ENCODE measurements around the gene PSMD1.
"Not testable (repeated sequence)": the region's sequence is repeated elsewhere in the genome, so short reads cannot be mapped to it uniquely, and the experiment has no call there.

Gene PSMD1

GRCh38 chr2:231017231-231017598 is 39.5 kb upstream of the PSMD1 start:
- H3K36me3 ChIP-seq, result no peaks in the 10 kb centered on the region
- intact Hi-C loops (cut with DNase I; ENCODE audit: low total_unique reads), result no loop called here
- DNase-seq, result no peak
- H3K27ac ChIP-seq, result no peak overlapping the region
- TF ChIP-seq CTCF (IDR thresholded peaks at IDR 0.05), result no peak
- H3K4me3 ChIP-seq, result no peak overlapping the region
- peaks cover 0 to 7% of the 10 kb centered on the region in 2 donors for H3K27me3 ChIP-seq
- no peaks in the 10 kb centered on the region for H3K4me1 ChIP-seq
- no peaks in the 10 kb centered on the region for H3K9me3 ChIP-seq

GRCh38 chr2:231018184-231018583 is 38.5 kb upstream of the PSMD1 start:
- DNase-seq, result no peak
- Histone ChIP-seq H3K4me1 (no peaks in the 10 kb centered on the region), H3K27ac (no peak overlapping the region), H3K4me3 (no peak overlapping the region), H3K27me3 (peaks cover 0 to 4% of the 10 kb centered on the region in 2 donors), H3K9me3 (no peaks in the 10 kb centered on the region), H3K36me3 (no peaks in the 10 kb centered on the region)
- intact Hi-C loops (cut with DNase I; ENCODE audit: low total_unique reads), result no loop called here
- no peak for TF ChIP-seq CTCF (IDR thresholded peaks at IDR 0.05)

GRCh38 chr2:231025059-231025458 is 31.6 kb upstream of the PSMD1 start:
- H3K27me3 ChIP-seq, result peaks cover 0 to 14% of the 10 kb centered on the region in 2 donors
- intact Hi-C loops (cut with DNase I; ENCODE audit: low total_unique reads); H3K4me1 ChIP-seq; H3K27ac ChIP-seq; H3K4me3 ChIP-seq; DNase-seq; H3K36me3 ChIP-seq; H3K9me3 ChIP-seq: not testable (repeated sequence)

GRCh38 chr2:231028889-231029288 is 27.8 kb upstream of the PSMD1 start:
- intact Hi-C loops (cut with DNase I; ENCODE audit: low total_unique reads), result no loop called here
- Histone ChIP-seq H3K4me3 (no peak overlapping the region), H3K27me3 (peaks cover 0 to 20% of the 10 kb centered on the region in 2 donors), H3K4me1 (no peaks in the 10 kb centered on the region), H3K27ac (no peak overlapping the region), H3K36me3 (no peaks in the 10 kb centered on the region), H3K9me3 (no peaks in the 10 kb centered on the region)
- DNase-seq, result no peak
- no peak for TF ChIP-seq CTCF (IDR thresholded peaks at IDR 0.05)

GRCh38 chr2:231029563-231029962 is 27.1 kb upstream of the PSMD1 start:
- intact Hi-C loops (cut with DNase I; ENCODE audit: low total_unique reads), result no loop called here
- H3K4me3 ChIP-seq, result no peak overlapping the region
- no peak for DNase-seq
- TF ChIP-seq CTCF (IDR thresholded peaks at IDR 0.05), result no peak
- no peak overlapping the region for H3K27ac ChIP-seq
- H3K27me3 ChIP-seq, result peaks cover 0 to 20% of the 10 kb centered on the region in 2 donors
- H3K4me1 ChIP-seq, result no peaks in the 10 kb centered on the region
- H3K9me3 ChIP-seq, result no peaks in the 10 kb centered on the region
- no peaks in the 10 kb centered on the region for H3K36me3 ChIP-seq

GRCh38 chr2:231030725-231031124 is 25.9 kb upstream of the PSMD1 start:
- Histone ChIP-seq H3K36me3 (no peaks in the 10 kb centered on the region), H3K4me3 (no peak overlapping the region), H3K27me3 (peaks cover 0 to 24% of the 10 kb centered on the region in 2 donors), H3K4me1 (no peaks in the 10 kb centered on the region), H3K9me3 (no peaks in the 10 kb centered on the region), H3K27ac (no peak overlapping the region)
- no peak for TF ChIP-seq CTCF (IDR thresholded peaks at IDR 0.05)
- no peak for DNase-seq
- intact Hi-C loops (cut with DNase I; ENCODE audit: low total_unique reads), result no loop called here
